Lower leg skin (tissue), 4 donors: Measurements from ENCODE around the gene ANKRD13D. TPM values are rescaled to one million over a fixed set of nuclear protein-coding genes. Genes with fewer than 3 reads are reported as not detected.
A peak's percentile ranks its signal among the peaks of the same experiment; 100 is the strongest.

Source experiments
- DNase-seq, 2 donors: peaks; one replicate each; pipeline ENCODE4 v3.0.0-alpha.2; 2019; ENCODE audit warnings: low spot score in 2 of 2
- H3K4me3 ChIP-seq: fragments of 200-600 bp; sonication (generic); 2 replicates; pipeline ENCODE4 v1.5.1; 2017; ENCODE audit warnings: mild to moderate bottlenecking, low read depth; ENCODE audit not compliant: poor library complexity, severe bottlenecking
- CTCF ChIP-seq, 3 donors: fragments of 450-650 bp; IDR thresholded peaks; one replicate each; pipeline ENCODE4 v1.5.1; 2016; ENCODE audit warnings: antibody characterized with exemption in 3 of 3, mild to moderate bottlenecking in 3 of 3, moderate library complexity in 2 of 3
- POLR2A ChIP-seq, 2 donors: fragments of 450-650 bp; IDR thresholded peaks; one replicate each; pipeline ENCODE4 v1.6.1; 2016 to 2017; ENCODE audit warnings: antibody characterized with exemption in 2 of 2, mild to moderate bottlenecking in 1 of 2, moderate library complexity in 1 of 2
- WGBS, 2 donors: methylation state at CpG; one replicate each; pipeline ENCODE4 v1.1.5; 2018; 5-methylcytosine and 5-hydroxymethylcytosine counted together
- intact Hi-C: fragments of 100-400 bp; cut with DNase I; formaldehyde crosslinking; loops from one replicate; pipeline ENCODE4 v1.15.0; 2023; ENCODE audit warnings: low total_unique reads
- total RNA-seq, 4 donors: library from RNA; depleted of rRNA; stranded (reverse); fragments of >200 nt; gene quantifications; one replicate each; pipeline ENCODE4 v1.1.0, GENCODE V29; 2016

The ANKRD13D gene
- total RNA-seq, 4 donors from 2014 or later: 60.5 to 84.7 (median 72.8) TPM

- TF ChIP-seq CTCF (IDR thresholded peaks at IDR 0.05) (no peak), POLR2A (IDR thresholded peaks at IDR 0.05) (no peak)
- peak in 1 of 2 donors; percentile 93 for DNase-seq
- 27 to 34% methylated on average over 13 to 14 of the region's 15 CpGs for WGBS, 2 donors
- intact Hi-C loops: no loop called here
- no peak overlapping the region for H3K4me3 ChIP-seq
Measured at GRCh38 chr11:67301951-67302516, 12.9 kb downstream of the ANKRD13D start.

- peak overlapping the region; percentile 58 for H3K4me3 ChIP-seq
- WGBS, 2 donors: 14 to 15% methylated on average over 23 of the region's 23 CpGs
- peak in 1 of 2 donors; percentile 89 for DNase-seq
- intact Hi-C loops: no loop called here
- TF ChIP-seq CTCF (IDR thresholded peaks at IDR 0.05) (no peak), POLR2A (IDR thresholded peaks at IDR 0.05) (no peak)
Measured at GRCh38 chr11:67302571-67303131, 13.5 kb downstream of the ANKRD13D start.

GRCh38 chr11:67303132-67303834 lies 14.2 kb downstream of the ANKRD13D start, which contains the start of gene SSH3:
TSS of gene SSH3 (plus strand) at chr11:67303530. CDS start at chr11:67303626, 96 bp downstream.
- intact Hi-C loops: no loop called here
- peak within 1 kb of the TSS; percentile 58 for H3K4me3 ChIP-seq
- 0% methylated on average over 10 to 21 of the region's 65 CpGs for WGBS, 2 donors
- DNase-seq: peak in 1 of 2 donors; percentile 96
- no peak for TF ChIP-seq CTCF (IDR thresholded peaks at IDR 0.05)
- no peak for TF ChIP-seq POLR2A (IDR thresholded peaks at IDR 0.05)

- intact Hi-C loops: no loop called here
- peak in 1 of 2 donors; percentile 90 for DNase-seq
- WGBS, 2 donors: 3 to 8% methylated on average over 6 to 37 of the region's 43 CpGs
- no peak for TF ChIP-seq POLR2A (IDR thresholded peaks at IDR 0.05)
- TF ChIP-seq CTCF (IDR thresholded peaks at IDR 0.05): no peak
- peak overlapping the region; percentile 58 for H3K4me3 ChIP-seq
Measured at GRCh38 chr11:67303835-67304411, 14.8 kb downstream of the ANKRD13D start.

- 54 to 57% methylated on average over 12 to 14 of the region's 14 CpGs for WGBS, 2 donors
- peak in 1 of 2 donors; percentile 83 for DNase-seq
- TF ChIP-seq POLR2A (IDR thresholded peaks at IDR 0.05): no peak
- no peak for TF ChIP-seq CTCF (IDR thresholded peaks at IDR 0.05)
- H3K4me3 ChIP-seq: no peak overlapping the region
- intact Hi-C loops: no loop called here
Measured at GRCh38 chr11:67304511-67305113, 15.5 kb downstream of the ANKRD13D start.
